CD4-positive, alpha-beta T cell treated with Interleukin-21 for 1 hour (primary cell): ENCODE data around the gene MS4A10.

Experiments used
- DNase-seq: peaks from one replicate; pipeline ENCODE4 v3.0.0-alpha.2; 2020

MS4A10 gene

DNA sequence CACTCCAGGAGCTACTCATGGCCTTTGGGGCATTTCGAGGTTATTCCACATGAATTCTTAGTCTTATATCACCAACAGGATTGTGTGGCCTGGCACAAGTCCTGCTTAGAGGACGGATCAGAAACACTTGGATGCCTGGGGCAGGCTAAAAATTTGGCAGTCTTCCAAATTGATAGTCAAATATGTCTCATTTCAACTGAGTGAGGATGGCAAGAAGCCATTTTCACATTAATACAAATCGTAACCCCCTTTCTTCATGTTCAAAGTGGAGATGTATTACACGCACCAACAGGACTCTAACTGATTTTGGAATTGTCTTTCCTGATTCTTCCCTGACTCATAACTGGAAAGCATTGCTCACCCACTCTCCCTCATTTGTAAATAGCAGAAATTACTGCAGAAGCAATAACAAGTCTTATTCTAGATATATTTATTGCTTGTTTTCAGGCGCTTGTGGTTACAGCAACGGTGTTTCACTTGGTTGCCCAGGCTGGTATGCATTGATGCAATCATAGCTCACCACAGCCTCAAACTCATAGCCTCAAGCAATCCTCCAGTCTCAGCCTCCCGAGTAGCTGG is 46.5 kb downstream of the MS4A10 start:
- DNase-seq, result no peak

DNA sequence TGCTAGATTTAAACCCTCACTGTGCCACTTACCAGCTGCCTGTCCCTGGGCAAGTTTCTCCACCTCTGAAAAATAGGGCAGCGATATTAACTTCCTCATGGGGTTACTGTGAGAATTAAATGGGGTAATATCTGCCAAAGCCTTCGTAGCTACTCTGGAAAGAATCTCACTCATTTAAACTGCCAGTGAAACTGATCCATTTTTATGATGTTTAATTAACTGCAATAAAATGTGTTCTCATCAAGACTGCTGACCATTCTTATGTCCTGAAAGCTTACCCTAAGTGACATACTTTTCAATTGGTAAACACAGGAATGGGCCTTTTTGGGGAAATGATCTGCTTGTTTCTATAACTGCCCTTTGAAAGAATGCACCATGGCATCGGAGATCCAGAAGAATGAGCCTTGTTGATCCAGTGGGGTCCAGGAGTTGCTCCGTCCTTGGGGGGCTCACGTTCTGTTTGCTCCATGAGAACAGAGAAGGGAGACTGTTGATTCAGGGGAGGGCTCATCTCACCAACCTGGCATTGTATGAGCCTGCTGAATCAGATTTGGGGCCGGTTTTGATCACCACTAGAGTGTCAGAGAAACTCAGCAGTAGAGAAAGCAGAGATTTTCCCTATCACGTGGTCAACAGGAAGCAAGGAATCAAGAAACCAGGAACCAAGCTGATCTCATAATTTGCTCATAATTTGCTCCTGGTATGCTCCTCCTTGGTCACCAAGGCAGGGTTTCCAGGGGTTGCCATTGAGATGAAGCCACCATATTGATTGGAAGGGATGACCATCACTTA is 49.8 kb downstream of the MS4A10 start:
- no peak for DNase-seq

DNA sequence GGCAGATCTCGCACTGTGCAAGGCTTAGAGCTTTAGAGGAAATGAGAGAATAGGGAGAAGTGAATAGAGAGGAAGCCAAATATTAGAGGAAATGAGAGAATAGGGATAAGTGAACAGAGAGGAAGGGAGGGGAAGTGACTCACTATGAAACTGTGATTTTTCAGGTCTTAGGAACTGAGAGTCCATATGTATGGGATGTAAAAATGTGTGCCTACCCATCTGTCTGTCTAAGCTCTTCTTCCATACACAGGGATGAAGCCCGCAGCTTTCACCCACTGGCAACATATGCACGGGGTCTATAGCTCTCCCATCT is 50.4 kb downstream of the MS4A10 start:
- no peak for DNase-seq

DNA sequence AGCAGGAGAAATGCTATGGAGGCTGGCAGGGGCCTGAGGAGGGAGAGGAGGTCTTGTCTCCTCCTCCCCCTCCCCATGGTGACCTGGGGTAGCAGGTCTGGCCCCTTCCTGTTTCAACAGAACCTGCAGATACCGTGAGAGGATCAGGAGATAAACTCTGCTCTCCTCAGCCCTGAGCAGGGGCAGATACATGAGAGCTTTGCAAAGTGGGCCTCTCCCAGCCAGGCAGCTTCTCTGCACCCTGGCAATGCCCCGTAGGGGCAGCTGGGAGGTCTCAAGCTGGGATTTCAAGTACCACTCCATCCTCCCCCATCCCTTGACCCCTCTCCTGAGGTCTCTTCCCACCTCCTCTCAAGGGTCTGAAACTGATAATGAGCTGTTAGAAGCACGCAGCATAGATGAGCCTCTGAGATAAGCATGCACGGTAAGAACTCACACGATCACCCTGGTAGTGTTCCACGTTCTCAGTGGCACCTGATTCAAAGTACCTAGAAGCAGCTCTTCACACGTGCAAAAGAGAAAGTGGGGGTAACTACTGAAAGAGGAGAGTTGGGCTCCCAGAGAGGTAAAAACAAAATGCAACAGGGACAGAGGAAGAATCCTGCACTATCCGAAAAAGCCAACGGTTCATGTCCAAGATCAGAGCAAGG is 51.9 kb downstream of the MS4A10 start:
- DNase-seq, result no peak

DNA sequence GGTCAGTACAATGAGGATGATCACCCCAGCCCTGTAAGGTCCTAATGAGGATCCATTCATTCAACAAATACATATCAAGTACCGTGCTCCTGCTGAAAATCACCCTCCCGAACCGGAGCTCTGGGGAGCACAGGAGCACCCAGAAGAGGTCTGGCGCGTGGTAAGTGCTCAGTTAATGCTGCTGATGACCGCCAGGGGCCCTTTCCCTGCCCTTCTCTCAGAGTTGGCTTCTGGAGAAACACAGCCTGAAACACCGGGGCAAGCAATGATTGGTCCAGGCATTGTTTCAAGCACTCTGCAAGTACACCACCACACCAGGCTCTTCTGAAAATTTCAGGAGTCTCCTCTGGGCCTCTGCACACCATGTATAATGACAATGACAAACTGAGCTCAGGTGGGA is 53.0 kb downstream of the MS4A10 start:
- DNase-seq, result no peak

DNA sequence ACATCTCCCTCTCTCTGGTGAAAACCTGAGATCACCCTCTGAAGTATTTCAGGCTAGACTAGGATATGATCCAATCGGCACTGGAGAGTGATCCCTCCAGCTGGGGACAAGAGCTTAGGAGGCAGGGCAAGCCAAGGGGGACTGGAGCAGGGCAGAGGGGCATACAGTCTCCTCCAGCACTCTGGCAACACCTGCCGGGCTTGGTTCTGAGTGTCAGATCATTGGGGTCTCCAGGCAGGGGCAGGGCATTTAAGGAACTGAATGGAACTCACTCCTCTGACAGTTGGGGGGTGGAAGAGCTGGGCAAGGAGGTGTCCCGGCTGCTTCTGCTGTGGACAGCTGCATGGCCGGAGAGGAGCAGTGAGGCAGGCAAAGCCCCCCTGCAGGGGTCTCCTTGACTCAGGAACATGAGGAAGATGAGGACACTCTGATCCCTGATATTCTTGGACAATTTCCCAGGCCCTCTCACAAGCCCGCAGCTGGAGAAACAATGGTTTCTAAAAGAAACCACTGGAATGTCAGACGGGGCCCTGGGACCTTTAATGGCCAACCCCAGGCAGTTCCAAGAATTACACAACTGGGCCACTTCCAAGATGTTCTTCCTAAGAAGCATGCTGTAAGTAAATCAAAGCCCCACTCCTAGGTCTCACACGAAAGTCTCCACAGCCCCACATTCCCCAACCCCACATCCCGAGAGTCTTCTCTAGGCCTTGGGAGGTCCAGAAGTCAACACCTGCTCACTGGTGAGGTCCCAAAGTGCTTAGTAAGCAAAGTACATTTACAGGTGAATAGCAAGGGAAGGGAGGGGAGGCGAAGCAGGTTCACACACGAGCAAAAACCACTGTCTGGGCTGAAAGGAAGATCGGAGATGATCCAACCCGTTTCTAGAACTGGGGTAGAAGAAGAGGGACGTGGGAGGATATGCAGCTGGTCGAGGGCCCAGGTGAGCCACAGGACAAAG is 55.6 kb downstream of the MS4A10 start:
- DNase-seq, result no peak

DNA sequence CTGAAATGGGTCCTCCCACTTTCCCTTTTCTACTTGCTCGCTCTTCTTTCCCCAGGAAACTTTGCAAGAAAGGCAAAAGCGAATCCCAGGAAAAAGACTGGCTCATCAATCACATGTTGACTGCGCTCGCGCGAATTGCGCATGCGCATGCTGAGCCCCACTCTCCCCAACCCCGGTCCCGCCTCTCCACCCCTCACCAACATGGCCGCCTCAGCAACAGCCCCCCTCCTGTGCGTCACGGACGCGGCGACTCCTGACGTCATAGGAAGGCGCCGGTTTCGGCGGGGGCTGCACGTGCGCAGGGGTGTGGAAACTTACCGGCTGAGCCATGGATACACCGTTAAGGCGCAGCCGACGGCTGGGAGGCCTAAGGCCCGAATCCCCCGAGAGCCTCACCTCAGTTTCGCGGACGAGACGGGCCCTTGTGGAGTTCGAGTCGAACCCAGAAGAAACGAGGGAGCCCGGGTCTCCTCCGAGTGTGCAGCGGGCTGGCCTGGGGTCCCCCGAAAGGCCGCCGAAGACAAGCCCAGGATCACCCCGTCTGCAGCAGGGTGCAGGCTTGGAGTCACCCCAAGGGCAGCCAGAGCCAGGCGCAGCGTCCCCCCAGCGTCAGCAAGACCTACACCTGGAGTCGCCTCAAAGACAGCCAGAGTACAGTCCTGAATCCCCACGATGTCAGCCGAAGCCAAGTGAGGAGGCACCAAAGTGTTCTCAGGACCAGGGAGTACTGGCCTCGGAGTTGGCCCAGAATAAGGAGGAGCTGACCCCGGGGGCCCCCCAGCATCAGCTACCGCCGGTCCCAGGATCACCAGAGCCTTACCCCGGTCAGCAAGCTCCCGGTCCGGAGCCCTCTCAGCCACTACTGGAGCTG is 56.9 kb downstream of the MS4A10 start, which contains the start of gene CCDC86:
CCDC86 (plus strand) TSS at position 317 of the 871 bp plus-strand sequence; CDS start at position 329, 12 bp downstream.
- DNase-seq, result peak; percentile 98

DNA sequence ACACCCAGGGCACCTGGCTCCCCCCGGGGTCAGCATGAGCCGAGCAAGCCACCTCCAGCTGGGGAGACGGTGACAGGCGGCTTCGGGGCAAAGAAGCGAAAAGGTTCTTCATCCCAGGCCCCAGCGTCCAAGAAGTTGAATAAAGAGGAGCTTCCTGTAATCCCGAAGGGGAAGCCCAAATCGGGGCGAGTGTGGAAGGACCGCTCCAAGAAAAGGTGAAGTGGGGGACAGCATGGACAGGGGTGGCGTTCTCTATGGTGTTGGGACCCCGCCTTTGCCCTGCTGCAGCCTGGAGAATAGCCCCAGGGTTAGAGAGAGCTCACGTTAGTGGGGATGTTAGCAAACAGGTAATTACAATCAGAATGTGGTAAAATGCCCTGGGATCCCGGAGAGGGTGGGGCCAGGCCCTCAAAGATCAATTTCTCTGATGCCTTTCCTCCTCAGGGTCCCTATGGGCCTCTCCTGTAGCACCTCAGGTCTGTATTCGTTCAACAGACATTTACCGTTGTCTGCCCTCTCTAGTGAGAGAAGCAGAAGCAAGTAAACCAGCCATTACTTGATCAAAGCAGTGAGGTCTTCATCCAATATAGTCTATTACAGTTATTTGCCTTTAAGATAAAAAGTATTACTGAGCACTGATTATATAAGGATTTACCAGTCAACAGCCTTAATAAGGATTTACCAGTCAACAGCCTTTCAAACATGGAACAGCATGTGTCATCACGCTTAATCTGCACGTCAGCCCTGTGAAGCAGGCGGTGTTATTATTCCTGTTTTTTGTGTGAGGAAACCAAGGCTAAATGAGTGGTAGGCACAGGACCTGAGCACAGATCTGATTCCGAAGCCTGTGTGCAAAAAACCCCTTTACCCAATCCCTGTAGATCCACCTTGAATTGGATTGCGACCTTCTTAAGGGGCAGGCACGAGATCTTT is 57.8 kb downstream of the MS4A10 start:
- DNase-seq, result no peak

DNA sequence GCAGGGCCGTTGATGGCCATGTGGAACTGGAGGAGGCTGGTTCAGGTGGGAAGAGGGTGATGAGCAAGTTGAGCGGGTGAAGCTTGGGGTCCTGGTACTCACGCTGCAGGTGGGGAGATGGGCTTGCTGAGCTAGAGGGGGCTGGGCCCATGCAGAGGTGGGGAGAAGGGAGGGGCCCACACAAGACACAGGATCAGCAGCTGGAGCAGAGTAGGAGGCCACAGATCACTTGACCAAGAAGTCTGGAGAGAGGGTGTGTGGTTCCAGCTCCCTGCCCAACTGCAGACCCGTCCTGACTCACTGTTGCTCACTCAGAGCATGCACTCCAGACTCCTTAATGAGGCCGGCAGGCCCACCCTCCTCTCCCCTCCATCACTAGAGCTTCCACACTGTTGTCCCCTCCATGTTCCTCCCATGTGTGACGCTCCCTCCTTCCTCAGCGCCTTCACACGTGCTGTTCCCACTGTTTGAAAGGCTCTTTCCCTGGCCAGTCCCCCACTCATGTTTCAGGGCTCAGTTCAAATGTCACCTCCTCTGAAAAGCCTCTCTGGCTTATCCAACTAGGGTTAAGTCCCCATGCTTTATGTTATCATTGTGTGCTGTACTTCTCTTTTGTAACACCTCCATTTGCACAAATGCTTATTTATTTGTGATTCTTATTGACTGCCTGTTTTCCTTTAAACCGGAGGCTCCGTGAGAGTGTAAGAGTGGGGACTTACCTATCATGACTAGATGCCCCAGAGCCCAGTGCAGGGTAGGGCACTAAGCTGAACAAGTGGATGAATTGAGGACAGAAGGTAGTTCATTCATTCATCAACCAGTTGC is 59.1 kb downstream of the MS4A10 start:
- DNase-seq, result no peak

DNA sequence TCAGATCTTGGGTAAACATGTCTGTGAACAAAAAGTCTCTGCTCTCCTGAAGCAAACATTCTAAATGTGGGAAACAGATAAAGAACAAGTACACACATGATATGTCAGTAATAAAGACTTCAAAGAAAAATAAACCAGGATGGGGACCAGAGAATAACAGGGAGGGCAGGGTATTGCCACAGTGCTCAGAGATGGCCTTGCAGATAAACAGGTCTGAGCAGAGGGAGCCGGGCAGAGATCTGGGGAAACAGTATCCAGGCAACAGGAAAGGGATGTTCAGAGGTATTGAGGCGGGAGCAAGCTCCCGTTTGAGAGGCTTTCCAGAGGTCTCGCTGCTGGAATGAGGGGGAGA is 59.7 kb downstream of the MS4A10 start:
- DNase-seq, result no peak

DNA sequence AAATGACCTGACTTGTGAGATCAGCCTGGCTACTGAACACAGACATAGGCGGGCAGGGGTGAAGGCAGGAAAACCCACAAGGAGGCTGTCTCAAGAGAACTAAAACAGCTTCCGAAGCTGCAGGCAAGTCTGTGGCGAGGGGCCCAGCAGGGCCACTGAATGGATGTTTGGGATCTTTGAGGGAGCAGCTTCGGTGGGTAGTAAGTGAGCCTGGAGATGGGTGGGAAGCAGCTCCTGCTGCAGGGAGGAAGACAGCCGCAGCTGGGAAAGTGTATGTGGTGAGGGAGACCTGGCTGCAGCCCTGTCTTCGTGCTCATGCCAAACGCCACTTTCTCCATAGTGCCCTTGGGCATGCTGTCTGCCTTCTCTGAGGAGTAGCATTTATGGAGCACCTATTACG is 60.2 kb downstream of the MS4A10 start:
- DNase-seq, result no peak

DNA sequence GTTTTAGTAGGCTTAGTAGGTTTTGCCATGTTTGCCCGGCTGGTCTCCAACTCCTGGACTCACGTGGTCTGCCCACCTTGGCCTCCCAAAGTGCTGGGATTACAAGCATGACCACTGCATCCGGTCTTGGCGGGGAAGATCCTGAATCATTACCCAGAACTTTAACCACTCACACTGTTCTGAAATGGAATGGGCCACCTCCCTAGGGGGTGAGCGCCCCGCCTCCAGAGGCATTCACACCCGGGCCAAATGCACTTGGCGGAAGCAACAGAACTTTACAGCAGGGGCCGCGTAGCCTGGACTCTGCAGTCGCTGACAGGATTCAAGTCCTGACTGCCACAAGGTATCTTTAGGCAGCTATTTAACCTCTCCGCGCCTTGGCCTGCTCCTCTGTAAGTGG is 62.1 kb downstream of the MS4A10 start:
- DNase-seq, result no peak

DNA sequence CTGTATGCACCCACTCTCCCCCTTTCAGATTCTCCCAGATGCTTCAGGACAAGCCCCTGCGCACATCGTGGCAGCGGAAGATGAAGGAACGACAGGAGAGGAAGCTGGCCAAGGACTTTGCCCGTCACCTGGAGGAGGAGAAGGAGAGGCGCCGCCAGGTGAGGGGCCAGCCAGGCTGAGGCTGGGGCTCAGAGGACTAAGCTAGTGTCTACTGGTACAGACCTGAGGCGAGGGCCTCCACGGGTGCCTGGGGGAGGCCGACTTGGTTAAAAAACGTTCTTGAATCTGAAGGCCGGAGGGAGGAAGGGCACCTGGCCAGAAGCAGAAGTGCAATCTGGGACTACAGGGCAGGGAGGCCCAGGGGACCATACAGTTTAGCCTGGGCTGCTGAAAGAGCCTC is 62.8 kb downstream of the MS4A10 start:
- no peak for DNase-seq

DNA sequence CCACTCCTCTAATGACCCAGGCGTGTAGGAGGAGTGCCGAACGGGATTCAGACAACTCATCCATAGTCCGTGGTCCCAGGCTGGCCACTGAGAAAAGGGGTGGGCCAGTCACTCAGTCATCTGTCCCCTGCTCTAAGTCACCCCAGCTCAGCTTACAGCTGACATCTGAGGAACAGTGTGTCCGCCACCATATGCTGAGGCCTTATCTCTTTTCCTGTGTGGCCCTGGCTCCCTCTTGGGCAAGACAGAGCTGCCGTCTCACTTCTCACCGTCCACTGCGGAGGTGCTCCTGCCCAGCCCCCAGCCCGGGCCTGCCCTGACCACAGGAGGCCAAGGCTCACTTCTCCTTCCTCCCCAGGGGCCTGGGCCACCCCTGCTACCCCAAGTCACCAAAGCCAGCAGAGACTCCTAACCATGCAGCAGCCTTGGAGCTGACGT is 63.6 kb downstream of the MS4A10 start:
- no peak for DNase-seq

DNA sequence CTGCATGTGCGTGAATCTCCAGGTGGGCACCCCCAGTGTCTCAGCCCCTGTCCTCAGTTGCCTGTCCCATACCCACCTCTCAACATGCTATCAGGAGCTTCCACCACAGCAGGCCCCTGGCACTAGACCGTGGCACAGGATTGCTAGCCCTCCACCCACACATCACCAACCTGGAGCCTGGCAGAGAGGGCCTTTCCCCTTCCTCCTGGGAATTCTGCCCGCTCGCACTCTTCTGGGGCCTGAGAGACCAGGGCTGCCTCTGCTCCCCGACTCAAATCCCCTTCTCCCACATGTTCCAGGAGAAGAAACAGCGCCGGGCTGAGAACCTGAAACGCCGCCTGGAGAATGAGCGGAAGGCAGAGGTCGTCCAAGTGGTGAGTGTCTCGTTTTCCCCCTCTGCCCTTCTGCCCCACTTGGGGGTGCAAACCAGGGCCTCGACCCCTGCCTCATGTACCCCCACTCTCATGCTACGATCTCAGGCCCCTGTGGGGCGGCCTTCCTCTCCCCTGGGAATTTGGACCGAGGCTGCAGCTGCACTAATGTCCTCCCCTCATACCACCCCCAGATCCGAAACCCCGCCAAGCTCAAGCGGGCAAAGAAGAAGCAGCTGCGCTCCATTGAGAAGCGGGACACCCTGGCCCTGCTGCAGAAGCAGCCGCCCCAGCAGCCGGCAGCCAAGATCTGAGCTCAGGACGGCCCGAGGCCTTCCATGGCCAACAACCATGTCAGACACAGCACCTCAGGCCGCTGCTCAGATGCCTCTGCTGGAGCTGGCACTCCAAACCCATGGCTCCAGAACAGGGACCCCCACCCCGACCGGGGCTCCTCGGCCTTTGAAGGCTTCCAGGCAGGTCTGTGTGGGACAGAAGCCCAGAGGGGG is 64.7 kb downstream of the MS4A10 start:
- DNase-seq, result no peak
